ENCODE measurements around the gene UIMC1. TPM values are rescaled to one million over a fixed set of nuclear protein-coding genes. Genes with fewer than 3 reads are reported as not detected.

Gene UIMC1
- total and polyA plus RNA-seq, 2 of the 13 experiments (the other 11 are each of a cell fraction or from before 2014, with no cell fraction given), result 18.9 to 32.7 TPM

- no peak for TF ChIP-seq ZNF3 (CRISPR knock-in tag; IDR thresholded peaks at IDR 0.05)
- TF ChIP-seq MBD4 (IDR thresholded peaks at IDR 0.05; ENCODE audit: borderline replicate concordance, low read length), result no peak
- no peak for TF ChIP-seq SCMH1 (CRISPR knock-in tag; IDR thresholded peaks at IDR 0.05; ENCODE audit: borderline replicate concordance)
- no peak for TF ChIP-seq KDM5B (CRISPR knock-in tag; IDR thresholded peaks at IDR 0.05; ENCODE audit: borderline replicate concordance)
- no peak for TF ChIP-seq ATF3 (CRISPR knock-in tag; IDR thresholded peaks at IDR 0.05)
- peak; percentile 71 for TF ChIP-seq HNF1A (IDR thresholded peaks at IDR 0.05; ENCODE audit: low read depth)
- 0 out of 2 replicates have a peak, but pooled peaks have one; percentile 29 for TF ChIP-seq HNF1A (CRISPR knock-in tag; IDR thresholded peaks at IDR 0.05; ENCODE audit: borderline replicate concordance)
- no peak for TF ChIP-seq HMG20B (CRISPR knock-in tag; conservative IDR thresholded peaks at IDR 0.05)
- TF ChIP-seq ZNF710 (CRISPR knock-in tag; IDR thresholded peaks at IDR 0.05; ENCODE audit: borderline replicate concordance), result no peak
- no peak for TF ChIP-seq NR0B2 (CRISPR knock-in tag; IDR thresholded peaks at IDR 0.05)
- no peak for TF ChIP-seq TCF7L2 (IDR thresholded peaks at IDR 0.05; ENCODE audit: low read depth, low read length)
- TF ChIP-seq ZNF772 (CRISPR knock-in tag; IDR thresholded peaks at IDR 0.05), result no peak
- no peak for TF ChIP-seq ZNF781 (CRISPR knock-in tag; IDR thresholded peaks at IDR 0.05; ENCODE audit: borderline replicate concordance, not compliant biosample characterization)
- 0 out of 2 replicates have a peak, but pooled peaks have one; percentile 23 for TF ChIP-seq NFE2L2 (IDR thresholded peaks at IDR 0.05; ENCODE audit: low read length)
- no peak for TF ChIP-seq ARID4A (CRISPR knock-in tag; IDR thresholded peaks at IDR 0.05; ENCODE audit: borderline replicate concordance)
- no peak for TF ChIP-seq CCAR2 (optimal IDR thresholded peaks at IDR 0.05; ENCODE audit: low read depth, low read length)
These were observed 103.5 kb downstream of the UIMC1 start (continued) for GRCh38 chr5:176902911-176903664.
